ENCODE measurements around the gene MAP1LC3C.

The MAP1LC3C gene

DNA sequence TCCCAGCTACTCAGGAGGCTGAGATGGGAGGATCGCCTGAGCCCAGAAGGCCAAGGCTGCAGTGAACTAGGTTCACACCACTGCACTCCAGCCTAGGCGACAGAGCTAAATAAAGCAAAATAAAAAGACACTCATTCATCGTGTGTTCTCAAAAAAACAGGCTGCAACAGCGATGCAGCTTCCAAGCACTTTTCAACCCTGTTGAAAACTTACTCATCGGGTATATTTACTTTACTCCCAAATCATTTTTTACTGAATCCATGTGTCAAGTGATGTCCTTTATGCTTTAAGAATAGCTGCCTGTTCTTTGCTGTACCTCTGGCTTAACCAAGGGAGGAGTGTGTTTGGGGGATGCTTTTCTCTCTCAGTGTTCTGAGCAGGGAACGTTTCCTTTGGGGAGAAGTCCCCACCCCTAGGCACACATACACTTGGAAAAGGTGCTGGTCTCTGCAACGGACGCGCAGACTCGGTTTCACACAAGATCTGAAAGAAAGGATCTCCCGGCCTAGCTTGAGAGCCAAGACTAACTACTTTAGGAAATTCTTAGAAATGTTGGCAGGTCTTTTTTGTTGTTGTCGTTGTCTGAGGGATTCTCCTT is 1.4 kb downstream of the MAP1LC3C start:
- Histone ChIP-seq H3K4me3 (replicated peaks; ENCODE audit: insufficient read depth, low read length) (no peak overlapping the region), H3K27me3 (ENCODE audit: insufficient read depth, poor library complexity, severe bottlenecking) (no peaks in the 10 kb centered on the region), H3K27ac (replicated peaks) (no peak overlapping the region)
- TF ChIP-seq POLR2AphosphoS5 (IDR thresholded peaks at IDR 0.05; ENCODE audit: low read depth) (no peak), REST (IDR thresholded peaks at IDR 0.05; ENCODE audit: insufficient replicate concordance, low read depth) (no peak), SPI1 (IDR thresholded peaks at IDR 0.05; ENCODE audit: borderline replicate concordance, low read depth) (no peak)
- no peak for DNase-seq (ENCODE audit: low read depth in 1 of 2, low spot score in 1 of 2)

GRCh38 chr1:241994171-241994570 is 4.7 kb downstream of the MAP1LC3C start:
- H3K4me3 ChIP-seq (replicated peaks; ENCODE audit: insufficient read depth, low read length) = no peak overlapping the region
- no peak overlapping the region for H3K27ac ChIP-seq (replicated peaks)
- no peaks in the 10 kb centered on the region for H3K27me3 ChIP-seq (ENCODE audit: insufficient read depth, poor library complexity, severe bottlenecking)
- no peak for DNase-seq (ENCODE audit: low read depth in 1 of 2, low spot score in 1 of 2)
- no peak for TF ChIP-seq REST (IDR thresholded peaks at IDR 0.05; ENCODE audit: insufficient replicate concordance, low read depth)
- TF ChIP-seq, protein P1, sequence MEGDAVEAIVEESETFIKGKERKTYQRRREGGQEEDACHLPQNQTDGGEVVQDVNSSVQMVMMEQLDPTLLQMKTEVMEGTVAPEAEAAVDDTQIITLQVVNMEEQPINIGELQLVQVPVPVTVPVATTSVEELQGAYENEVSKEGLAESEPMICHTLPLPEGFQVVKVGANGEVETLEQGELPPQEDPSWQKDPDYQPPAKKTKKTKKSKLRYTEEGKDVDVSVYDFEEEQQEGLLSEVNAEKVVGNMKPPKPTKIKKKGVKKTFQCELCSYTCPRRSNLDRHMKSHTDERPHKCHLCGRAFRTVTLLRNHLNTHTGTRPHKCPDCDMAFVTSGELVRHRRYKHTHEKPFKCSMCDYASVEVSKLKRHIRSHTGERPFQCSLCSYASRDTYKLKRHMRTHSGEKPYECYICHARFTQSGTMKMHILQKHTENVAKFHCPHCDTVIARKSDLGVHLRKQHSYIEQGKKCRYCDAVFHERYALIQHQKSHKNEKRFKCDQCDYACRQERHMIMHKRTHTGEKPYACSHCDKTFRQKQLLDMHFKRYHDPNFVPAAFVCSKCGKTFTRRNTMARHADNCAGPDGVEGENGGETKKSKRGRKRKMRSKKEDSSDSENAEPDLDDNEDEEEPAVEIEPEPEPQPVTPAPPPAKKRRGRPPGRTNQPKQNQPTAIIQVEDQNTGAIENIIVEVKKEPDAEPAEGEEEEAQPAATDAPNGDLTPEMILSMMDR (IDR thresholded peaks at IDR 0.05; ENCODE audit: insufficient read depth, low read length) = no peak
- TF ChIP-seq SPI1 (IDR thresholded peaks at IDR 0.05; ENCODE audit: borderline replicate concordance, low read depth) = no peak
- no peak for TF ChIP-seq POLR2AphosphoS5 (IDR thresholded peaks at IDR 0.05; ENCODE audit: low read depth)

DNA sequence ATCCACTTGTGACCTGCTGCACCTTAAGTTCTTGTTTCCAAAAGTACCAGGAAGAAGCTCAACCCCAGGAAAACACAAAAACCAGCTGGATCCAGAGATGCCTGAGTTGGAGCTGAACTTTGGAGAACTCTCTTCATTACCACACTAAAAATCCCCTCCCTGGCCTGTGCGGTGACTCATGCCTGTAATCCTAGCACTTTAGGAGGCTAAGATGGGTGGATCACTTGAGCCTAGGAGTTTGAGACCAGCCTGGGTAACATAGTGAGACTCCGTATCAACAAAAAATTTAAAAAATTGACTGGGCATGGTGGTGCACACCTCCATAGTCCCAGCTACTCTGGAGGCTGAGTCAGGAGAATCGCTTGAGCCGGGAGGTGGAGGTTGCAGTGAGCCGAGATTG is 6.2 kb downstream of the MAP1LC3C start:
- Histone ChIP-seq H3K27ac (replicated peaks) (no peak overlapping the region), H3K4me3 (replicated peaks; ENCODE audit: insufficient read depth, low read length) (no peak overlapping the region), H3K27me3 (ENCODE audit: insufficient read depth, poor library complexity, severe bottlenecking) (no peaks in the 10 kb centered on the region)
- TF ChIP-seq POLR2AphosphoS5 (IDR thresholded peaks at IDR 0.05; ENCODE audit: low read depth) (no peak), REST (IDR thresholded peaks at IDR 0.05; ENCODE audit: insufficient replicate concordance, low read depth) (no peak), SPI1 (IDR thresholded peaks at IDR 0.05; ENCODE audit: borderline replicate concordance, low read depth) (no peak), GABPA (IDR thresholded peaks at IDR 0.05; ENCODE audit: low read depth) (no peak)
- TF ChIP-seq, protein P1 (IDR thresholded peaks at IDR 0.05; ENCODE audit: insufficient read depth, low read length) = no peak
- no peak for DNase-seq (ENCODE audit: low read depth in 1 of 2, low spot score in 1 of 2)
